A549 treated with AZD9567 at 1 μM for 4 hours (cell line): ENCODE data around the gene NACC2. TPM values are rescaled to one million over a fixed set of nuclear protein-coding genes. Genes with fewer than 3 reads are reported as not detected.

ENCODE experiments used
- total RNA-seq: library from RNA; stranded (reverse); fragments of 200-300 nt; extraction: Qiagen RNA extraction; gene quantifications from 5 replicates; pipeline ENCODE4 v1.2.3, GENCODE V29; 2022; ENCODE audit not compliant: insufficient read depth

NACC2 gene, protein sequence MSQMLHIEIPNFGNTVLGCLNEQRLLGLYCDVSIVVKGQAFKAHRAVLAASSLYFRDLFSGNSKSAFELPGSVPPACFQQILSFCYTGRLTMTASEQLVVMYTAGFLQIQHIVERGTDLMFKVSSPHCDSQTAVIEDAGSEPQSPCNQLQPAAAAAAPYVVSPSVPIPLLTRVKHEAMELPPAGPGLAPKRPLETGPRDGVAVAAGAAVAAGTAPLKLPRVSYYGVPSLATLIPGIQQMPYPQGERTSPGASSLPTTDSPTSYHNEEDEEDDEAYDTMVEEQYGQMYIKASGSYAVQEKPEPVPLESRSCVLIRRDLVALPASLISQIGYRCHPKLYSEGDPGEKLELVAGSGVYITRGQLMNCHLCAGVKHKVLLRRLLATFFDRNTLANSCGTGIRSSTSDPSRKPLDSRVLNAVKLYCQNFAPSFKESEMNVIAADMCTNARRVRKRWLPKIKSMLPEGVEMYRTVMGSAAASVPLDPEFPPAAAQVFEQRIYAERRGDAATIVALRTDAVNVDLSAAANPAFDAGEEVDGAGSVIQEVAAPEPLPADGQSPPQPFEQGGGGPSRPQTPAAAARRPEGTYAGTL
- 23.3 to 34.2 TPM (median 32.2 TPM) in 5 replicates for total RNA-seq

DNA sequence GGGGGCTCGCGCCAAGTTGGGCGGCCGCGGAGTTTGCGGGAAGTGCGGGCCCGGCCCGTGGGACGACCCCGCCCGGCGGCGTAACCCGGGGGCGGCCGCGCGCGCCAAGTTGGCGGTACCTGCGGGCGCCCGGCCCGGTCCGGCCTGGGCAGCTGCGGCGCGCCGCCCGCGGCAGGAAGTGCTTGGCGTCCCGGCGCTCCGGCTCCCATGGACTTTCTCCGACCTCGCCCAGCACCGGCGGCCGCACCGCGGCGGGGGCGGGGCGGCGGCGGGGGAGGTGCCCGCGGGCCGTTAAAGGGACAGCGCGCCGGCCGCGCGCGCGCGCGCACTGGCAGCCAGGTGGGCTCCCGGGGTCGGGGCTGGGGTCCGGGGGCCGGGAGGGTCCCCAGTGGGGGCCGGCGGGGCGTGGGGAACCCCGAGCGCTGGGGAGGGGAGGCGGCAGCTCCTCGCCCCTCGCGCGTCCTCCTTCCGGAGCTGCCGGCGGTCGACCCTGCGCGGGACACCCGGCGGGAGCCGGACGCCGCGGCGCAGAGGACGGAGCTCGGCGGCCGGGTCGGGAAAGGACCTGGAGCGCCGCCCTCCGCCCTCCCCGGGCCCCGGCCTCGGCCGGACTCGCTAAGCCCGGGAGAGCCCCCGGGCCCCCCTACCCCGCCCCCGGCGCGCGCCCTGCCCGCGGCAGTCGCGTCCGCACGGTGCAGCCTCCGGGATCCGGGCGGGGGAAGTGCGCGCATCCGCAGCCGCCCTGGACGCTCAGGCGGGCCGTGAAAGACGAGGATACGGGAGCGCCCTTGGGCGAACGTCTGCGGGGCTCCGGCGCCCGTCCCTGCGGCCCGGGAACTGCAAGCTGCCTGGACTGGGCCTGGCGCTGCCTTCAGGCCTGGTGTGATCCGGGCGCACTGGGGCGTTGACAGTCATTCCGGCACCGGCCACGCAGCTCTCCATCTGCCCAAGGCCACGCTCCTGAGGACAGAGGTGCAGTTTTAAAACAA lies at the start of gene NACC2:
Gene NACC2, minus strand, starts transcription at position 220 of the 989 bp plus-strand sequence. CDS start 44,768 bp downstream, outside the sequence.

DNA sequence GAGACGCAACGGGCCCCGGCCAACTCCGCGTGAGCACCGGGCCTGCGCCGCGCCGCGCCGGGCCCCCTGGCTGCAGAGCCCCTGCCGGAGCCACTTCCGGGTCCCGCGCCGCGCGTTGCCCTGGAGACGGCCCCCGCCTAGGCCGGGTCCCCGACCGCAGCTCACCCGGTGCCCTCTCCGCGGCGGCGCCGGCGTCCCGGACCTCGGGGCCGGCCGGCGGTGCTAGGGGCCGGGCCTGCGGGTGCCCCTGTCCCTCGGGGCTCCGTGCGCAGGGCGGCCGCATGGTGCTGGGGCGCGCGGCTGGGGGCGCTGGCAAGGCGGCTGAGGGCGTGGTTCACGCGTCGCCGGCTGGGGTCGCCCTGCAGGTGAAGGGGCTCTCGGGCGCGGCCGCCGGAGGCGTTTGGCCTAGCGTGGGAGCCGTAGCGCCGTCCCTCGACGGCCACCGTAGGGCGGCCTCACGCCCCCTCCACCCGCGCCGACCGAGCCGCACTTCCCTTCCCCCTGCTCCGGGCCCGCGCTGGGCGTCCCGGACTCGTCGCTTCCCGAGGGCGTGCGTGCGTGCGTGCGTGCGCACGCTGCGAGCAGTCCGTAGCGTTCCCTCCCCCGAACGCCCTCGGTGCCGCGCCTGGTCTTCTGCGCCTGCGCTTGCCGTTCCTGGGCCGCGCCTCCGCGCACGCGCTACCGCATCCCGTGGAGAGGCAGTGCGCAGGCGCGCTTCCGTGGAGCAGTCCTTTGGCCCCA lies 23.4 kb upstream of the NACC2 start, which contains the start of gene TMEM250:
Gene TMEM250, minus strand, starts transcription at position 556 of the 741 bp plus-strand sequence. CDS start 1,975 bp downstream, outside the sequence.

DNA sequence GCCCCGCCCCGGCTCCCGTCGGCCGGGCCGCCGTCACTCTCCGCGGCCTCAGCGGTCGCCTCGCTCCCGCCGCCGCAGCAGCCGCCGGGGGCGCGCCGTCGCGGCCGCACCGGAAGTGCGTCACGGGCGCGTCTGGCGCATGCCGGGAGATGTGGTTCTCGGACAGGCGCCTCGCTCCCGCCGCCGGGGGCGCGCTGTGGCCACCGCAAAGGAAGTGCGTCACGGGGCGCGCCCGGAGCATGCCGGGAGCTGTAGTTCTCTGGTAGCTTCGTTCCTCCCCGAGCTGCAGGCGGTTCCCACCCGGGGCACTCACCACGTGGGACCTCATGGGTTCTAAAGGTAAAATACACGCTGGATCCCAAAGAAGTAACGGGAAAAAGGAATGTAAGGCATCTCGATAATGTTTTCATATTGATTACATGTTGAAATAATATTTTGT lies 133.8 kb downstream of the NACC2 start, which contains the start of gene UBAC1:
Gene UBAC1, minus strand, starts transcription at position 97 of the 439 bp plus-strand sequence. CDS start 211 bp downstream, outside the sequence.

Other genes with a start within 250 kb of the NACC2 start
- 20.0 to 22.6 TPM (median 21.0 TPM) in 5 replicates for gene CAMSAP1, start 187.7 kb downstream of the NACC2 start, total RNA-seq
- gene UBAC1, start 133.9 kb downstream of the NACC2 start, total RNA-seq, result 31.8 to 38.4 TPM (median 34.5 TPM) in 5 replicates
- 25.8 to 49.7 TPM (median 44.8 TPM) in 5 replicates for gene TMEM250, start 23.6 kb upstream of the NACC2 start, total RNA-seq
- gene LHX3, start 109.8 kb upstream of the NACC2 start, total RNA-seq, result 0.06 to 0.14 TPM (median 0.06 TPM) in 3 of 5 replicates, not detected in the others
- 24.9 to 30.9 TPM (median 29.4 TPM) in 5 replicates for gene QSOX2, start 150.5 kb upstream of the NACC2 start, total RNA-seq
- 0.01 to 0.02 TPM (median 0.01 TPM) in 3 of 5 replicates, not detected in the others for gene CCDC187, start 208.8 kb upstream of the NACC2 start, total RNA-seq
- 8.2 to 14.1 TPM (median 13.1 TPM) in 5 replicates for gene GPSM1, start 232.2 kb upstream of the NACC2 start, total RNA-seq